ENCODE results near the gene NTRK1.
A peak's percentile ranks its signal among the peaks of the same experiment; 100 is the strongest.

The NTRK1 gene

GRCh38 chr1:156885314-156885713, 24.6 kb downstream of the NTRK1 start:
- no peak for DNase-seq (ENCODE audit: low spot score)
- no peak overlapping the region for H3K4me3 ChIP-seq

GRCh38 chr1:156885880-156886355, 25.3 kb downstream of the NTRK1 start:
- H3K27ac ChIP-seq, result no peak overlapping the region
- TF ChIP-seq, protein P1, sequence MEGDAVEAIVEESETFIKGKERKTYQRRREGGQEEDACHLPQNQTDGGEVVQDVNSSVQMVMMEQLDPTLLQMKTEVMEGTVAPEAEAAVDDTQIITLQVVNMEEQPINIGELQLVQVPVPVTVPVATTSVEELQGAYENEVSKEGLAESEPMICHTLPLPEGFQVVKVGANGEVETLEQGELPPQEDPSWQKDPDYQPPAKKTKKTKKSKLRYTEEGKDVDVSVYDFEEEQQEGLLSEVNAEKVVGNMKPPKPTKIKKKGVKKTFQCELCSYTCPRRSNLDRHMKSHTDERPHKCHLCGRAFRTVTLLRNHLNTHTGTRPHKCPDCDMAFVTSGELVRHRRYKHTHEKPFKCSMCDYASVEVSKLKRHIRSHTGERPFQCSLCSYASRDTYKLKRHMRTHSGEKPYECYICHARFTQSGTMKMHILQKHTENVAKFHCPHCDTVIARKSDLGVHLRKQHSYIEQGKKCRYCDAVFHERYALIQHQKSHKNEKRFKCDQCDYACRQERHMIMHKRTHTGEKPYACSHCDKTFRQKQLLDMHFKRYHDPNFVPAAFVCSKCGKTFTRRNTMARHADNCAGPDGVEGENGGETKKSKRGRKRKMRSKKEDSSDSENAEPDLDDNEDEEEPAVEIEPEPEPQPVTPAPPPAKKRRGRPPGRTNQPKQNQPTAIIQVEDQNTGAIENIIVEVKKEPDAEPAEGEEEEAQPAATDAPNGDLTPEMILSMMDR (IDR thresholded peaks at IDR 0.05), result no peak
- DNase-seq (ENCODE audit: low spot score), result no peak
- H3K4me3 ChIP-seq, result no peak overlapping the region

More at GRCh38 chr1:156885314-156885713, 24.6 kb downstream of the NTRK1 start:
- H3K27ac ChIP-seq, result no peak overlapping the region
- TF ChIP-seq, protein P1 (IDR thresholded peaks at IDR 0.05), result no peak

- DNase-seq (ENCODE audit: low spot score), result no peak
- H3K27ac ChIP-seq, result no peak overlapping the region
- TF ChIP-seq, protein P1 (IDR thresholded peaks at IDR 0.05), result no peak
Observed at GRCh38 chr1:156886583-156887281, 26.1 kb downstream of the NTRK1 start.

GRCh38 chr1:156887317-156887716, 26.7 kb downstream of the NTRK1 start:
- Histone ChIP-seq H3K27ac (no peak overlapping the region), H3K4me3 (no peak overlapping the region)
- TF ChIP-seq, protein P1 (IDR thresholded peaks at IDR 0.05), result no peak
- DNase-seq (ENCODE audit: low spot score), result no peak

More at GRCh38 chr1:156886583-156887281, 26.1 kb downstream of the NTRK1 start:
- no peak overlapping the region for H3K4me3 ChIP-seq

DNA sequence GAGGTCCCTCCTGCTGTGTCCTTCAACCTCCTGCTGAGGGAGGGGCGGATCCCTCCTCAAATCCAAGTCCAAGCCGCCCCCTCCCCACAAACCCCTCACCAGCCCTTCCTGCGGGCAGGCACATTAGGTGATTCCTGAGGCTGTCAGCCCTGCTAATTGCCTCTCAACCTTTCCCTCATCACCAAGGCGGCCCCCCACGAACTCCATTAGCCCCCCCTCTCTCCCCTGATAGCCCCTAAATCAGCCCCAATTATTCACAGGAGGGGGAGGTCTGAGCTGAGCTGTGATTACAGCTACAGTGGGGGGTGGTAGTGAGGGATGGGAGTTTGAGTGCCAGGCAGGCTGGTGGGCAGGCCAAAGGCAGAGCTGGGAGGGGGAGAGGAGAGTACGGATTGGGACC, 27.1 kb downstream of the NTRK1 start:
- no peak for DNase-seq (ENCODE audit: low spot score)
- Histone ChIP-seq H3K4me3 (no peak overlapping the region), H3K27ac (no peak overlapping the region)
- TF ChIP-seq, protein P1 (IDR thresholded peaks at IDR 0.05), result no peak

DNA sequence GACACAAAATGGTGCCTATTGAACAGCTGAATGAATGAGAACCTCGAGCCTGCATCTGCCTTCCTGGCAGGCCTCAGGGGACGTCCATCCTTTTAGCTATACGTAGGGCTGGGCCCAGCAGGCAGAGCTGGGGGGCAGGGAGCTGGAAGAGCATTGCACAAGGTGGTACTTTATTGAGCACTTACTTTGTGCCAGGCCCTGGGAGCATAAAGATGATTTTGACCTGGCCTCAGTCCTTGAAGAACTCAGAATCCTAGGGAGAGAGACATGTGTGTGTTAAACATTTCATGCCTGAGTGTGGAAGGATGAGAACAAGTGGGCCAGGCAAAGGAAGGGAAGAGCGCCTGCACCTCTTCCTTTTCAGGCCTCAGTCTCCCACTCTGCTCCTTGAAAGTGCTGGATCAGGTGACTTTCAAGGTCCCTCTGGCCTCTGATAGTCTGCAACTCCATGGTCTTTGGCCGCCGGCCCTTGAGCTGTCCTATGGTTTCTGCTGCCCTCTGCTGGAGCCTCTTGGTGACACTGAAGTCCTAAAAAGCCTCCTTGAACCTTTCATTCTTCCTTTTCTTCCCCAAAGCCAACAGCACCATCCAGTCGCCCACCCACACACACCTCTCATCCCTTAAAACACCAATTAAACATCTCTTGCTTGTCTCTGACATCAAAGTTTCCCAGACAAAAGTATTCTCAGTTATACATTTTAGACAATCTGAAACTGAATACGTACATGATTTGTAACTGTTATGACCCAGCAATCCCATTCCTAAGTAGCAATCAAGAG, 29.3 kb downstream of the NTRK1 start:
- Histone ChIP-seq H3K27ac (no peak overlapping the region), H3K4me3 (no peak overlapping the region)
- DNase-seq (ENCODE audit: low spot score), result no peak
- TF ChIP-seq, protein P1 (IDR thresholded peaks at IDR 0.05), result peak; percentile 76
